HG03354 (cell line): ENCODE data around the gene CPXM1.
A peak's percentile ranks its signal among the peaks of the same experiment; 100 is the strongest.
"Not testable (repeated sequence)": the region's sequence is repeated elsewhere in the genome, so short reads cannot be mapped to it uniquely, and the experiment has no call there.

Experiments
- ATAC-seq: cut with Tn5 transposase; IDR thresholded peaks from one replicate; pipeline ENCODE4 v1.9.1; 2021; ENCODE audit warnings: mild to moderate bottlenecking; ENCODE audit not compliant: unreplicated experiment, poor library complexity, severe bottlenecking

CPXM1 gene

DNA sequence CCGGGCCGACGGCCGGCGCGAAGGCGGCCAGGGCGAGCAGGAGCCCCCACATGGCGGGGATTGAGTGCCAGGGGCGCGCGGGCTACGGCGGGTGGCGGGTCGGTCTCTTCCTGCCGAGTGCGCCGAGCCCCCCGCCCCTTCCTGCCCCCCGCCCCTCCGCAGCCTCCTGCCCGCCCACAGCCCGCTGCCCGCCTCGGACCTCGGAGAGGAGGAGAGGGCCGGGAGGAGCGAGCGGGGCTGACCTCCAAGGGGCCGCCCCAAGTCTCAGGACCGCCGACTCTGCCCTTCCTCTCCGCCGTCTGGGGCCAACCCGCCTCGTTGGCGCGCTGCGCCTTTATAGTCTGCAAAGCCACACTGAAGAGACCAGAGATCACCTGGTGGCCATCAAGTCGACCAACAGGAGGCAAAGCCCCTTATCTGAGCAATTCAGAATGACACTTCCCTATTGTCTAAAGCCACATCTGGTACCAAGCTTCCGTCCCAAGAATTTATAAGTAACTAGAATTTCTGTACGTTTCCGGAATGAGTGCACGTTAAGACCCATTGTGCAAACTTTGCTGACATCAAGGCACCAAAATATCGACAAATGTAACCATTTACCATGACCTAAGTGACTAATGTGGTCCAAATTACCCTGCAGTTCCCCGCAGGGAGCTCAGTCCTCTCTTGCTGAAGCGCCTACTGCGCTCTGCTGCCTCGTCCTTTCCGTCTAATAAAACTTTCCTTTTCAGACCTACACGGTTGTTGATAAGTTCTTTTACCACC lies at the start of gene CPXM1:
Gene CPXM1 (minus strand): TSS at position 107 of the 765 bp plus-strand sequence. CDS start 55 bp downstream, at position 52.
- ATAC-seq = peak; percentile 86

DNA sequence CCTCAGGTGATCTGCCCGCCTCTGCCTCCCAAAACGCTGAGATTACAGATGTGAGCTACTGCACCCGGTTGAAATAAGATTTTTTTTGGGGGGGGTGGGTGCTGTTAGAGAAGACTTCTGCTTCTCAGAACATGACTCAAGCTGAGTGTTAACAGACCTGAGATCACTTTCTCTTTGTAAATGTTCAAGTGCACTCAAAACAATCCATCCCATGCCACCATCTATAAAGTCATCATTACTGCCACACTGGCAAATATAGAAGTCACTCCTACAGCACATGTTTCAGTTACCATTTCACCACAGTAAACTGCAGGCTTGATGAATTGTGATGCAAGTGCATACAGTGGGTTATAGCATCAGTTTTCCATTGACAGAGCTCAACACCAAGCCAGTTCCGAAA lies 49.1 kb upstream of the CPXM1 start:
- ATAC-seq = no peak

DNA sequence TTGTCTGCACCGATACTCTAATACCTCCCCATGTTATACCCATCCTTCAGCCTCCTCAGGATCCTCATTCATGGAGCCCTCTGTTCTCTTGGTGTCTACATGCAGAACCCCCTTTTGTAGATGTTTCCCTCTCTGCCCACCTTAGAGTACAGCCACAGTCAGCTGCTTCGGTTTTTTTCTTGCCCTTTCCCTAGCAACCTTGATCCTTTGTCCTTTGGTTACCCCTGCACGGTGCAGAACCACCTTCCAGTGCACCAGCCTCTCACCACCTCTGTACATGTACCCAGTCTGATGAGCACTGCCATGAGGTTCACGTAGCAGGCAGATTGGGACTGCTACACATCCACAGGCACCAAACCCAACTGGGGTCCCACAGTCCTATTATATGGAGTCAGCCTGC lies 47.4 kb upstream of the CPXM1 start:
- no peak for ATAC-seq

DNA sequence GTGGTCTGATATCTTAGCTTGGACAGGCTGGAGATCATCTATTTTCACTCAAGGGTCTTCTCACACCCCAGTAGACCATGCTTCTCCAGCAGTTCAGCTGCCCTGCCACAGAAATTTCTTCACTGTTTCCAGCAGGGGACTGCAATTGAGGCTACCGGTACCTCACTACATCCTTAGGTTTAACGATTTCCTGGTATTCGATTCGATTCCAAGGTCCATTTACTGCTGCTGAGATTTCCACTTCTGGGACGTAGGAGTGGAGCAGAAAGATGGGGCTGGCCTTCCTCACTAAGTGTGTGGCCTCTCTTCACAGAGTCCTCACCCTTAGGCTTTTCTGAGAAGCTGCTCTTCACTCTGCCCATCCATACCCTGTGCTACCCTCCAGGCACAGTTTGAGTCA lies 46.3 kb upstream of the CPXM1 start:
- no peak for ATAC-seq

DNA sequence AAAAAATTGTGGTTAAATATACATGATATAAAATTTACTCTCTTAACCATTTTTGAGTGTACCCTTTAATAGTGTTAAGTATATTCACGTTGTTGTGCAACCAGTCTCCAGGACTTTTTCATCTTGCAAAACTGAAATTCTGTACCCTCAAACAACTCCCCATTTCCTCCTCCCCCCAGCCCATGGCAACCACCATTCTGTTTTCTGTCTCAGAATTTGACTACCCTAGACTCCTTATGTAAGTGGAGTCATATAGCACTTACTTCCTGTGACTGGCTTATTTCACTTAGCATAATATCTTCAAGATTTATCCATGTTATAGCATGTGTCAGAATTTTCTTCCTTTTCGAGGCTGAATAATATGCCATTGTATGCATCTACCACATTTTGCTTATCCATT lies 45.2 kb upstream of the CPXM1 start:
- ATAC-seq = no peak

DNA sequence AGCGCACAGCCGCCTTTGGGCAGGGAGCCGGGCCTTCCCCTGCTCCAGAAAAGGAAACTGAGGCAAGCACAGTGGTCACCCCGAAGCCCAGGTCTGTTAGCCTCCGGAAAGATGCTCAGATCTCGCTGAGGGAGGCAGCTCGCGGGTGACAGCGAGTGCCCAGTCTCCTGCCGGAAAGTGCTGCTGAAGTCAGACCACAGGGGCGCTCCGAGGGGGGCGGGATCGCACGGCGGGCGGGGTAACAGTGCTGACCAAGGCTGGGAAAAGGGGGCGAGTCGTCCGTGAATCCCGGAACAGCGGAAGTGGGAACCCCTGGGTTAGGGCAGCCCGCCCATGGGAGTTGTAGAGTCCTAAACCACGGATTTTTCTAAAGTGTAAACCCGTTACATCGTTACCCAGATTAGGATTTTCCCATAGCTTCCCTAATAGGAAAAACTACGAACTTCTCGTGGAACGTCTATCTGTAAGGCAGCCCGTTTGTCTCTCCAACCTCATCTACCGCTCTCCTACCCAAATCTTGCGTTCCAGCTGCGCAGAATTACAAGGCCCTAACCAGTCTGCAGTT lies 40.6 kb upstream of the CPXM1 start:
- peak; percentile 38 for ATAC-seq

DNA sequence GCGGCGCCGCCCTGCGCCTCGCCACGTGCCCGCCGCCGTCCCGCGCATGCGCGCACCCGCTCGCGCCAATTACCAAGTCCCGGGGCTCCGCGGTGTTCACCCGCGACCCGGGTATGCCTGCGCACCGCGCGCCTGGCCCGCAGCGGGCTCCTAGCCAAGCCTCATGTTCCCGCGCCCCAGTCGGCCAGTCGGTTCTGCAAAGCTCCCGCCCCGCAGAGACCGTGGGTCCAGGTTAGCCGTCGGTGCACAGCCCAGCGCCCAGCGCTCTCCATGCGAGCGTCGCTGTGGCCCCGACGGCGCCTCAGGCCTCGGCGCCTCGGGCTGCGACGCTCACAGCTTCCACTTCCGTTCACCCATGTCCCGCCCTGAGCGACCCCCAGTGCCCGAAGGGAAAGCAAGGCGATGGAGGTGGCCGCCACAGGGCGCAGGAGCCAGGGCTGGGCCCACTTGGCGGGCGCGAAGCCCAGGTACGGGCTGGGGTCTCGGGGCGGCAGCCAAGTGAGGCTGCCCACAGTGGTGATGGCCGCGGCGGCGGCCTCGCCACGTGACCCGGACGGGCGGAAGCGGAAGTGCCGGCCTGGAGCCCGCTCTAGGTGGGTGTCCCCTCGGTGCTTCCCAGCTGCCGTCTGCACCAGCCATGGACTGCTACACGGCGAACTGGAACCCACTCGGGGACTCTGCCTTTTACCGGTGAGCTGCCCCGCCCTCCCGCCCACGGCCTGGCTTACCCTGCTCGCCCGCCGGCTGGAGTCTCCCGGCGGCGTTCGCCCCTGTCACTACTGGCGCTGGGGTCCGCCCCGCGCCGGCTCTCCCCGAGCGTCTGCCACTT lies 39.9 kb upstream of the CPXM1 start, which contains the start of the genes PCED1A and VPS16:
Gene PCED1A (minus strand): TSS at position 518 of the 829 bp plus-strand sequence. CDS start 743 bp downstream, outside the sequence.
Gene VPS16 (plus strand): TSS at position 608 of the 829 bp plus-strand sequence. CDS start 30 bp downstream, at position 638.
- ATAC-seq = peak; percentile 97

DNA sequence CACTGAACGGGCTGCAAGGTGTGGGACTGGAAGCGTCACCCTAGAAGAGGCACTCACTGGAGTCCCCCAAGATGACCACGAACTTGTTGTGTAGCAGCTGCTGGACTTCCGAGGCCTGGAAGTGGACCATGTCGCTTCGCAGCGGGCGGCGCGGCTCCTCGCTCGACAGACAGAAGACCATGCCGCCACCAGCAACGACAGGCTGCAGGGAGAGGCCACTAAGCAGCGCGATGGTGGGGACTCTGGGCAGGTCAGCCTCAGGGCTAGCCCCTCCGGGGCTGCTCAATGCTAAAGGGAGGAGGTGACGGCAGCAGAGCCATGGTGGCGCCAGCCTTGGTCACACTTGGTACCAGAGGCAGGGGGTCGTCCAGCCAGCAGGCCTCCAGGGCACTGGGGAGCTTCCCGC lies 39.3 kb upstream of the CPXM1 start:
- ATAC-seq = no peak

DNA sequence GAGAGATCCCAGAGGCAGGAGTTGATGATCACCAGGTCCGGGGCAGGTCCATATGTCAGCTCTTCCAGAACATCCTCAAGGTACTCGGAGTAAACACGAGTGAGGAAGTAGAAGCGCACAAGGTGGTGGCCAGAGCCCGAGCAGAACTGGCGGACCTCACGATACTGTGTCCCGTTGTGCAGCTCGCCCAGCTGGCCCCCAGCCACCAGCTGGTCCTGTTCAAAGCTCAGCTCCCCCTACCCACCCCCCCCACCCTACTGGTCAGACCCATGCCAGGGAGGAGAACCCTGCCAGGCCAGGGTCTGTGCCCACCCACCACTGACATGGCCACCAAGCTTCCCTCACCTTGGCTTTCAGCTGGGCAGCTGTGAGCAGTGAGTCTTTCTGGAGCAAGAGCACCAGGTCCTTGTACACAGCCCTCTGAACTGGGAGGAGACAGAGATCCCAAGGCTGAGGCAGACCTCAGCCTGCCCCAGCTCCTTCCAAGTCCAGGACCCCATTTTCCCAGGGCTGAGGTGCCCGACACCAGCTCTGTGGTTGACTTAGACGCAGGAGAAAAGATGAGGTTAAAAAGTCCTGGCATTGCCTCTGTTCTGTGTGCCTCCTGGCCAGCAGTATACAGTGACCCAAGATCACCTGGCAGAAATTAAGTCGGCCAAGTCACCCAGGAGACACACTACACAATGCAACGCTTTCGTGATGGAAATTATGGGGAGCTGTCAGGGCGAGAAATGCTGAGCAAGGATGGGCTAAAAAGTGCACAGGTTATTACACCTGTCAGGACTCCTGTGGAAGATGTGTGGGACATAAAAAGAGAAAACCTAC lies 38.6 kb upstream of the CPXM1 start:
- ATAC-seq = no peak

DNA sequence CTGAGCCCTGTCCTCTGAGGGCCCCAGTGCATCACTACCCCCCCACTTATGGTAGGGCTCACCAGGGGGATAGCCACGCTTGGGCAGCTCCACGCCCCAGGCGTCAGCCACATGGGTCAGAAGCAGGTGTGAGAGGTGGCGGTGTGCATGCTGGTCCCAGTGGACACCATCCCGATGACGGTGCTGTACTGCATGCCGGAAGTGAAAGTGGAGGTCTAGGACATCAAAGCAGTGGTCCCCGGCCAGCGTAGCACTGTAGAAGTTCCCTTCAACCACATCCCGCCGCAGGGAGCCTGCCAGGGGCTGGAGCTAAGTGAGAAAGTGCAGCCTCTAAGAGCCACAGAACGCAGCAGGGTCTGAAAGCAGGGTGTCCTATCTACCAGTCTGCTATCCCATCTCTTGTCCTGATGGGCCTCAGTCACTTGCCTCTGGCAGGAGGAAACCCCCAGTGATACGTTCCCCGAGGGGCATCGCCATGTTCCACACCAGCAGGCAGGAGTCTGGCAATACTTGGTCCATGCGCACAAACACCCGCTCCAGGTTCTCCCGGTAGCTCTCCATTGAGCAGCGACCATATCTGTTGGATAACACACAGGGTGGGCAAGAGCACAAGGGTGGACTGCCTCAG lies 37.9 kb upstream of the CPXM1 start:
- ATAC-seq = no peak

DNA sequence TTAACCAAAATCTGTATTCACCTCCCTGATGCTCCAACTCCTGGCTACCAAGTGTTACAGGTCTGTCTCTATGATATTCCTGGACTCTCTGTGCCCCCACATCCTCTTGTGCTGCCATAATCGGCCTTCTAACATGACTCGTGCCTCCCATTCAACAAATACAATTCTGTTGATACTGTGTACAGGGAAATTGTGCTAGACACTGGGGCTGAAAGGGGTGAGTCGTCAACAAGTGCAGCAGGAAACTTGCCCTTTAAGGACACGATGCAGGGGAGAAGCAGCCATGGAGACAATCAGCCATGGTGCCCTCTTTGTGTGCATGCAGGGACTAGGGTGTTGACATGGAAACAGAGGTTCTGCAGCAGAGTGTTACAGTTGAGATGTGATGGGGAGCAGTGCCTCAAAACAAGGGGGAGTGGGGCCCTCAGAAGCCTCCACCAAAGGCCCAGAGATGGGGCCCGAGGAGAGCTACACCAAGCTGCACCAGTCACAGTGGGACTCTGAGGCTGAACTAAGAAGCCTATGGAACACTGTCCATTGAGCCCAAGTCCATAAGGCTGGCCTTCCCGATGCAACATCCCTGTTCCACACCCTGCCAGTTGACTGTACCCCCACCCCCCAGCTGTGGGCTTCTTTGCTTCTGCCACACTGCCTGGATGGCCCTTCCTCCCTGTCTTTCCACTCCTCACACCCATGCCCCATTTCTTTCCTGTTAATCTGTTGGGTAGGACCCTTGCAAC lies 37.0 kb upstream of the CPXM1 start:
- no peak for ATAC-seq

DNA sequence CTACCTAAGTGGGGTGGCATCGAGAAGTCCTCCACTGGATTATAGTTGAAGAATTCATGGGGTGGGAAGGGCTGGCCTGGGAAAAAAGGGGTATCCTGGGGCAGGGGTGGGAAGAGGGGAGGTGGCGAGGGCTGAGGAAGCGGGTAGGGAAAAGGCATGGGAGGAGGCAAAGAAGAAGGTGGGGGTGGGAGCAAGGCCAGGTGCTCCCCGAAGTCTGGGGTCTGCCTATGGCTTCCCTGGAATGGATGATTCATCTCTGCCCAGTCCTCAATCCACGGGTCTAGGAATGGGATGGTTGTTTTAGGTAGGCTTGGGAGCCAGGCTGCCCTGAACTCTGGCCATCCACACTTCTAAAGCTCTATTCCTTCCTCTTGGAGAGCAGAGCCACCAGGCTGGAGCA lies 35.6 kb upstream of the CPXM1 start:
- ATAC-seq = no peak

DNA sequence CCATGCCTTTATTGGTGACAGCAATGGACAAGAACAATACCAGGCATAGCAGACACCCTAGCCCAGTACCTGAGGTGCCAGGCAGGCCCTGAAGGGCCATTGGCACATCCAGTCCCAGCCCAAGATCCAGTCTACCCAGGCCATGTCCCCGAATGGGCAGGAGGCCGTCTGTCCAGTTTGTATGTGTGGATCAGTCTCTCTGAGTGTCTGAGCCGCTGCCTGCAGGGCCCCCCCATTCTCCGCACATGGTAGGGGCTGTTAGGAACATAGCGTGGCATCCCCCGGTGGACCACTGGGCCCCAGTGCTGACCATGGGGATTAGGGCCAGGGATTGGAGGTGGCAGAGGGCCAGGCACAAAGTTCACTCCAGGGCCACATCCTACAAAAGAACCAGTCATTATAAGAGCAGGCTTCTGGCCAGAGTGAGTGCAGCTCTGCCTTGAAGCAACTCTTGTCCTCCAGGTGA lies 34.9 kb upstream of the CPXM1 start:
- ATAC-seq = no peak

DNA sequence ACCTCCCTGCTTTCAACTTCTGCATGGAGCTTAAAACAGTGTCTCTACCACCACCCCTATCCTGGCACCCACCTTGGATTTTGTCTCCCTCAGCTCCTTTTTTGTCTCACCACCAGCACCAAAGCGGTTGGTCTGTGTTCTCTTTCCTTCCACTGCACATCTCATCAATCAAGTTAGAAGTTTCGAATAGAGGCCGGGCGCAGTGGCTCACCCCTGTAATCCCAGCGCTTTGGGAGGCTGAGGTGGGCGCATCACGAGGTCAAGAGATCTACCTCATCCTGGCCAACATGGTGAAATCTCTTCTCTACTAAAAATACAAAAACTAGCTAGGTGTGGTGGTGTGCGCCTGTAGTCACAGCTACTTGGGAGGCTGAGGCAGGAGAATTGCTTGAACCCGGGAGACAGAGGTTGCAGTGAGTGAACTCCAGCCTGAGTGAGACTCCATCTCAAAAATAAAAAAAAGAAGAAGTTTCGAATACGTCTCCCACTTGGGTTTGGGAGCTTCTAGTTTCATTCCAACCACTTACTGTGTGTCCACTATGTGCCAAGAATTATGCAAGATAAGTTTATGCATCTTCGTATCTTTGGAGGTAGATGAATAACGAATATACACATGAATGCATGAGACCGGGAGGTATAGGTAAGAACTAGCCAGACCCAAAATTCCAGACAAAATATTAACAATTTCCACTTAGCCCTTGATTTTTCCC lies 34.1 kb upstream of the CPXM1 start:
- ATAC-seq = no peak

DNA sequence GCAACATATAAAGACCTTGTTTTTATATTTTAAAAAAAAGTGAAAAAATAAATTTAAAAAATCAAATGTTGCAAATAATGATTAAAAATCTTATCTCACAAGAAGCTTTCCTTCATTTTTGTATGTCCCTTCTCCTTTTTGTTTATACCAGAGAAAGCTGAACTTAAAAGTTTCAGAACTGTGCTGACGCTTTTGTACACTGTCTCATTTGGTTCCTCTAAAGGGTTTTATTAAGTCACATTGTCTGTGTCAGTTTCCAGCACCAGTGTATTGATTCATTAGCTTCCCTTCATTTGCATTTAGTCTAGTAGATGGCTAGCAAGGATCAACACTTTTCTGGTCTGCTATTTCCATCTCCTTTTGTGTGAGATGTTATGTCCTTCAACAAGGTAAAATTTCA lies 33.3 kb upstream of the CPXM1 start:
- ATAC-seq = no peak

DNA sequence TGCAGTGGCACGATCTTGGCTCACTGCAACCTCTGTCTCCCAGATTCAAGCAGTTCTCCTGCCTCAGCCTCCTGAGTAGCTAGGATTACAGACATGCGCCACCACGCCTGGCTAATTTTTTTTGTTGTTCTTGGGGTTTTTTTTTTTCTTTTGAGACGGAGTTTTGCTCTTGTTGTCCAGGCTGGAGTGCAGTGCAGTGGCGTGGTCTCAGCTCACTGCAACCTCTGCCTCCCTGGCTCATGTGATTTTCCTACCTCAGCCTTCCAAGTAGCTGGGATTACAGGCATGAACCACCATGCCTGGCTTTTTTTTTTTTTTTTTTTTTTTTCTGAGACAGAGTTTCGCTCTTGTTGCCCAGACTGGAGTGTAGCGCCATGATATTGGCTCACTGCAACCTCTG lies 30.8 kb upstream of the CPXM1 start:
- ATAC-seq = not testable (repeated sequence)

DNA sequence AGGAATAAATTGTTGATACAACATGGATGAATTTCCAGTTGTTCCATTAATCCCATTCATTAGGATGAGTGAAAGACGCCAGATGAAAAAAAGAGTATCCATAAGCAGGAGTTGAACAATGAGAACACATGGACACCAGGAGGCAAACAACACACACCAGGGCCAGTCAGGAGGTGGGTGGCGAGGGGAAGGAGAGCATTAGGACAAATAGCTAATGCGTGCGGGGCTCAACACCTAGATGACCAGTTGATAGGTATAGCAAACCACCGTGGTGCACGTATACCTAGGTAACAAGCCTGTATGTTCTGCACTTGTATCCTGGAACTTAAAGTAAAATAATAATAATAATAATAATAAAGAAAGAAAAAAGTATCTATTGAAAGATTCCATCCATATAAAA lies 28.9 kb upstream of the CPXM1 start:
- no peak for ATAC-seq

DNA sequence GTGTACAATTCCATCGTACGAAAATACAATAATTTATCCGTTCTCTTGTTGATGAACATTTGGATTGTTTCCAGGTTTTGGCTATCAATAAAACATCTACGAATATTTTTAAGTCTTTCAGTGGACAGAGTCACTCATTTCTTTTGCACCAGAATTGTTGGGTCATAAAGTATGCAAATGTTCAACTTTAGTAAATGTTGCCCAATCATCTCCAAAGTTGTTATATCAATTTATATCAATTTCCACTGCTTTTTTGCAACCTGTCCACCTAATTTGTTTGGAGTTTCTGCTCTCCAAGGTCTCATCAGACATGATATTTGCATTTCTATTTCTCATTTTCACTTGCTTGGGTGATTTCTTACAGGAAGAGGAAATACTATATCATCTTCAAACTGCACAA lies 26.2 kb upstream of the CPXM1 start:
- ATAC-seq = no peak
